Activated naive CD4-positive, alpha-beta T cell treated with anti-CD3 and anti-CD28 coated beads, Interleukin-2, amount 50 U/mL, for 72 hours (primary cell): ENCODE data around the gene CCR4. TPM values are rescaled to one million over a fixed set of nuclear protein-coding genes. Genes with fewer than 3 reads are reported as not detected.

Experiments used
- ATAC-seq, 2 donors: fragments of 150-1000 bp; cut with Tn5 transposase; 2 replicates each; pipeline ENCODE4 v1.10.0; 2021; ENCODE audit warnings: mild to moderate bottlenecking in 2 of 2, moderate library complexity in 2 of 2
- DNase-seq, 2 donors: peaks; one replicate each; pipeline ENCODE4 v3.0.0; 2021 to 2022; ENCODE audit warnings: low spot score in 2 of 2
- H3K27ac Mint-ChIP-seq, 2 donors: one replicate each; pipeline ENCODE4 v1.8.0; 2022; ENCODE audit warnings: mild to moderate bottlenecking in 2 of 2, mixed read lengths in 2 of 2
- H3K36me3 Mint-ChIP-seq, 2 donors: one replicate each; pipeline ENCODE4 v1.8.0; 2022; ENCODE audit warnings: mixed read lengths in 2 of 2
- H3K9me3 Mint-ChIP-seq, 2 donors: one replicate each; pipeline ENCODE4 v1.8.0; 2022; ENCODE audit warnings: mixed read lengths in 2 of 2
- total RNA-seq, 2 donors: library from RNA; stranded (reverse); gene quantifications; one replicate each; pipeline ENCODE4 v1.2.3, GENCODE V29; 2022

Gene CCR4
- total RNA-seq, 2 donors from 2014 or later, result 19.0 to 38.6 TPM

- ATAC-seq (peak in 1 of 2 donors; percentile 6), DNase-seq (no peak)
- H3K27ac Mint-ChIP-seq, result peak overlapping the region; percentile 65 to 93
- peaks cover 18 to 56% of the 10 kb centered on the region in 2 donors for H3K36me3 Mint-ChIP-seq
- peaks cover 0 to 2% of the 10 kb centered on the region in 2 donors for H3K9me3 Mint-ChIP-seq
These were observed 43.7 kb downstream of the CCR4 start for GRCh38 chr3:32995098-32995497.

GRCh38 chr3:32996048-32996754, 44.8 kb downstream of the CCR4 start:
- peak overlapping the region; percentile 0 to 90 for H3K27ac Mint-ChIP-seq
- H3K9me3 Mint-ChIP-seq, result no peaks in the 10 kb centered on the region
- DNase-seq, result no peak
- peaks cover 20 to 55% of the 10 kb centered on the region in 2 donors for H3K36me3 Mint-ChIP-seq
- peak; percentile 2 to 37 for ATAC-seq

- Mint-ChIP-seq H3K27ac (peak overlapping the region; percentile 0 to 90), H3K36me3 (peaks cover 23 to 59% of the 10 kb centered on the region in 2 donors), H3K9me3 (no peaks in the 10 kb centered on the region)
- no peak for DNase-seq
- ATAC-seq, result no peak
These were observed 45.3 kb downstream of the CCR4 start for GRCh38 chr3:32996755-32997091.

- DNase-seq, result no peak
- H3K9me3 Mint-ChIP-seq, result no peaks in the 10 kb centered on the region
- peak; percentile 44 to 53 for ATAC-seq
- peaks cover 23 to 67% of the 10 kb centered on the region in 2 donors for H3K36me3 Mint-ChIP-seq
- peak overlapping the region; percentile 32 to 94 for H3K27ac Mint-ChIP-seq
These were observed 47.4 kb downstream of the CCR4 start for GRCh38 chr3:32998631-32999451.

GRCh38 chr3:33000691-33001385, 49.4 kb downstream of the CCR4 start:
- no peak for DNase-seq
- Mint-ChIP-seq H3K27ac (no peak overlapping the region), H3K9me3 (no peaks in the 10 kb centered on the region), H3K36me3 (peaks cover 38 to 61% of the 10 kb centered on the region in 2 donors)
- ATAC-seq, result no peak

- Mint-ChIP-seq H3K27ac (no peak overlapping the region), H3K9me3 (no peaks in the 10 kb centered on the region), H3K36me3 (peaks cover 37 to 52% of the 10 kb centered on the region in 2 donors)
- DNase-seq (no peak), ATAC-seq (no peak)
These were observed 50.4 kb downstream of the CCR4 start for GRCh38 chr3:33001889-33002288.

GRCh38 chr3:33003308-33003707, 51.9 kb downstream of the CCR4 start:
- DNase-seq (no peak), ATAC-seq (no peak)
- H3K36me3 Mint-ChIP-seq, result peaks cover 40 to 57% of the 10 kb centered on the region in 2 donors
- peak overlapping the region in 1 of 2 donors; percentile 32 for H3K27ac Mint-ChIP-seq
- H3K9me3 Mint-ChIP-seq, result peaks cover 3 to 4% of the 10 kb centered on the region in 2 donors

GRCh38 chr3:33004205-33004604, 52.8 kb downstream of the CCR4 start:
- no peak for ATAC-seq
- DNase-seq, result no peak
- Mint-ChIP-seq H3K27ac (no peak overlapping the region), H3K36me3 (peaks cover 39 to 53% of the 10 kb centered on the region in 2 donors), H3K9me3 (peaks cover 6 to 8% of the 10 kb centered on the region in 2 donors)

- Mint-ChIP-seq H3K36me3 (peaks cover 36 to 46% of the 10 kb centered on the region in 2 donors), H3K9me3 (peaks cover 6 to 8% of the 10 kb centered on the region in 2 donors), H3K27ac (peak overlapping the region in 1 of 2 donors; percentile 1)
- DNase-seq, result no peak
- ATAC-seq, result no peak
These were observed 53.5 kb downstream of the CCR4 start for GRCh38 chr3:33004961-33005360.

Other genes with a start within 250 kb of the CCR4 start
- gene TRIM71, start 133.6 kb upstream of the CCR4 start, total RNA-seq, result under 1 TPM; 0.02 to 0.08 TPM
- 10 to 100 TPM; 28.9 to 60.2 TPM for gene GLB1, start 145.5 kb downstream of the CCR4 start, total RNA-seq
- gene TMPPE, start 145.5 kb downstream of the CCR4 start, total RNA-seq, result 1 to 10 TPM; 3.6 to 9.5 TPM
- gene CRTAP, start 162.4 kb downstream of the CCR4 start, total RNA-seq, result 10 to 100 TPM; 44.1 to 66.6 TPM